NCI-H774 (cell line): Measurements from ENCODE around the gene NFATC3.

Experiments used
- DNase-seq: peaks from one replicate; lab custom pipeline; 2025; lab: John Stamatoyannopoulos, UW

The NFATC3 gene

DNA sequence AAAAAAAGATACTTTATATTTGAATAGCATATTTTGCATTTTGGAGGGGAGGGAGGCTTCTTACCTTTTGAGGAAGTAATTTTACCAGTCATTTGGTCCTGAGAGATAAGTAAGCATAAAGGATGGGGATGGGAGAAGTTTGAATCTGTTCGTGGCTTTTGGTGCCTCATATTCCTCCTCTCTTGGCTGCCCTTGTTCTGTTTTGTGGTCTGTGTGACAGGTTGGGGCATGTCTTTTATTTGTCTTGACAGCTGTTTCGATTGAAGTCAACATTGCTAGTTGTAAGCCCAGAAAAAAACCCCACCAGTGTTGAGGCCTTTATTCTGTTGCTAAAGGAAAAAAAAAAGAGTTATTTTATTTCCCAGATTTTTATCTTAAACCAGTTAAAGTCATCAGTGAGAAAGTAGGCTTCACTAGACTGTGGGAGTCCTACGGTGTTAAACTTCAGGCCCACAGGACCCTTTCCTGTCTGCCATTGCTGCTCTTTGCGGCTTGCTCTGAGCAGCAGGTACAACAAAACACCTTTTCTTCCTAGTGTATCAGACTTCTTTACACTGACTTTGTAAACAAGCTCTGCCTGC, 190.5 kb downstream of the NFATC3 start:
- DNase-seq = no peak

DNA sequence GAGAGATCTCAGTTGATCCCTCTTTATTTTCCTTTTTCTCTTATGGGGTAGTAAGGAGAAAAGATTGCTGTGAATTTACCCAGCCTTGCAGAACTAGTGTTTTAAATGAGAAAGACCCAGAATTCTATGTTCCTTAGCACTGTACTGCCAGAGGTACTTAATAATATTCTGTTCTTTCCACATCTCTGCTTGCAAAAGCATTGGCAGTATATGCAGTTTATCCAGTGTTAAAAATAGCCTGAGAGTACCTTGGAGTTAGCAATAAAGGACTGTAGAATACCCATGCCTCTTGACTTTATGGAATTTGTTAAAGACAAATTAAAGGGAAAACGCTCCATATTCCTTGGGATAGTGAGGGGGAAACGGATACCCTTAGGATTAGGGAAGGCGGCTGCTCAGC, 191.1 kb downstream of the NFATC3 start:
- DNase-seq = no peak
